Mucosa of gallbladder (tissue), 1 donor: ENCODE results near the gene HIC2. TPM values are rescaled to one million over a fixed set of nuclear protein-coding genes. Genes with fewer than 3 reads are reported as not detected.
"Not testable (repeated sequence)": the region's sequence is repeated elsewhere in the genome, so short reads cannot be mapped to it uniquely, and the experiment has no call there.

Experiments
- DNase-seq: peaks from one replicate; pipeline ENCODE4 v3.0.0-alpha.2; 2020; ENCODE audit warnings: low spot score
- total RNA-seq: library from RNA; stranded (reverse); gene quantifications from one replicate; pipeline ENCODE4 v1.2.1, GENCODE V29; 2021
- donor health status: DM: no; HTN: no; CAD: no.

The HIC2 gene, protein sequence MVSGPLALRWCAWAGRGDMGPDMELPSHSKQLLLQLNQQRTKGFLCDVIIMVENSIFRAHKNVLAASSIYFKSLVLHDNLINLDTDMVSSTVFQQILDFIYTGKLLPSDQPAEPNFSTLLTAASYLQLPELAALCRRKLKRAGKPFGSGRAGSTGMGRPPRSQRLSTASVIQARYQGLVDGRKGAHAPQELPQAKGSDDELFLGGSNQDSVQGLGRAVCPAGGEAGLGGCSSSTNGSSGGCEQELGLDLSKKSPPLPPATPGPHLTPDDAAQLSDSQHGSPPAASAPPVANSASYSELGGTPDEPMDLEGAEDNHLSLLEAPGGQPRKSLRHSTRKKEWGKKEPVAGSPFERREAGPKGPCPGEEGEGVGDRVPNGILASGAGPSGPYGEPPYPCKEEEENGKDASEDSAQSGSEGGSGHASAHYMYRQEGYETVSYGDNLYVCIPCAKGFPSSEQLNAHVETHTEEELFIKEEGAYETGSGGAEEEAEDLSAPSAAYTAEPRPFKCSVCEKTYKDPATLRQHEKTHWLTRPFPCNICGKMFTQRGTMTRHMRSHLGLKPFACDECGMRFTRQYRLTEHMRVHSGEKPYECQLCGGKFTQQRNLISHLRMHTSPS
- total RNA-seq: 4.5 TPM

DNA sequence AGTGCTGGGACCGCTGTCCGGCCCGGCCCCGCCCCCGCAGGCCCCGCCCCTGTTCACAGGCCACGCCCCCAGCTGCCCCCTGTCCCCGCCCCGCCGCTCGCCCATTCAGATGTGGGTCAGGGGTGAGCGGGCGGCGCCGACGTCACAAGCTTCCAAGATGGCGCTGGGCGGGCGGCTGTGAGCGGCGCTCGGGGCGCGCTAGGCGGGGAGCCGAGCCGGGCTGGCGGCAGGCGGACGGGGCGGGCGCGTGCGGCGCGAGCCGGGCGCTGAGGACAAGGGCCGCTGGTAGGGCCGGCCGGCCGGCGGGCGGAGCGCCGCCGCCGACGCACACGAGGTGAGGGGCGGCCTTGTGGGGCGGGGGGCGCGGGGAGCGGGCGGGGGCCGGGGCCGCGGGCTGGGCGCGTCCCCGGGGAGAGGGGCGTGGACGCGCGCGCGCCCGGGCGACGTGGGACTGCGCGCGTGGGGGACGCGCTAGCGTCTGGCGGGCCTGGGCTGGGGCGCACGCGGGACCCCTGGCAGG lies at the start of gene HIC2:
HIC2 (plus strand) TSS at position 145 of the 520 bp plus-strand sequence. CDS start 25,461 bp downstream, outside the sequence.
- DNase-seq: not testable (repeated sequence)

DNA sequence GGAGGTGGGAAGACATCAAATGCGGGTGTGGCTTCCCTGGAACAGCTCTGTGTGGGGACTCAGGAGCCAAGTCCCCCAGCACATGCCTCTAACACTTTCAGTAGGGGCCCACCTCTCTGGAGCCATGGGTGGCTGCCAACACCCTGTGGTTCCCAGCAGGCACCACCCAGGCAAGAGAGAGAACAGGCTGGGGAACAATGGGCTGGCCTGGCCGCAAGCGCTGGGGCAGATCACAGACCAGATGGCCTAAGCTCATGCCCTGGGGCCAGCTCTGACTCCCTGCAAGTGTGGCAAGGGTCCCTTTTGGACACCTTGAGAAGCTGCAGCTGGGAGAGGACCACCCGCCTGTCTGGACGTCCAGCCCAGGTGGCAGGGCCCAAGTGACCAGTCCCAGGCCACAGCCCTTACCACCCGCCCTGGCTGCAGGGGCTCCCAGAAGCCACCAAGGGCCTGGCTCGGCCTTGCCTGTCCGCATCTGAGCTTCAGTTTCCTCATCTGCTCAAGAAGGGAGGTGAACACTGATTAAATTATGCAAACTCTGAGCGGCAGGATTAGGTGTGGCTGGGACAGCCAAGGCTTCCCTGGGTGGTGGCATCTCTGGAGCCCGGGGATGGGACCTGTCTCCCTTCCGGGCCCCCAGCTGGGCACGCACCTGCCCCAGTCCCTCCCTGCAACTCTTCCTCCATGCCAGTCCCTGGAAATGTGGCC lies 48.4 kb upstream of the HIC2 start:
- DNase-seq: not testable (repeated sequence)

GRCh38 chr22:21375880-21376279 lies 41.3 kb upstream of the HIC2 start:
- DNase-seq: not testable (repeated sequence)

DNA sequence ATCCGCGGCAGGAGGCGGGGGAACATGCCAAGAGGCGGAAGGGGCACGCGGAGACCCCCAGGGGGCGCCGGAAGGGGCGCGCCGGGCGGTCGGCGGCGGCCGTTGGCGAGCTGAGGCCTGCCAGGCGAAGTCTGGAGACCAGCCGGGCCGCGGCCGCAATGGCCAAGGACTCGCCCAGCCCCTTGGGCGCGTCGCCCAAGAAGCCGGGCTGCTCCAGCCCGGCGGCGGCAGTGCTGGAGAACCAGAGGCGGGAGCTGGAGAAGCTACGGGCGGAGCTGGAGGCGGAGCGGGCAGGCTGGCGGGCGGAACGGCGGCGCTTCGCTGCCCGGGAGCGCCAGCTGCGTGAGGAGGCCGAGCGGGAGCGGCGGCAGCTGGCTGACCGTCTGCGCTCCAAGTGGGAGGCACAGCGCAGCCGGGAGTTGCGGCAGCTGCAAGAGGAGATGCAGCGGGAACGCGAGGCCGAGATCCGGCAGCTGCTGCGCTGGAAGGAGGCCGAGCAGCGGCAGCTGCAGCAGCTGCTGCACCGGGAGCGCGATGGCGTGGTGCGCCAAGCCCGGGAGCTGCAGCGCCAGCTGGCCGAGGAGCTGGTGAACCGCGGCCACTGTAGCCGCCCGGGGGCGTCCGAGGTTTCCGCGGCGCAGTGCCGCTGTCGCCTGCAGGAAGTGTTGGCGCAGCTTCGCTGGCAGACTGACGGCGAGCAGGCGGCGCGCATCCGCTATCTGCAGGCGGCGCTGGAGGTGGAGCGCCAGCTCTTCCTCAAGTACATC lies 33.3 kb upstream of the HIC2 start, which contains the start of gene RIMBP3B:
RIMBP3B (plus strand) TSS at position 51 of the 767 bp plus-strand sequence; CDS start at position 159, 108 bp downstream.
- DNase-seq: not testable (repeated sequence)

- not testable (repeated sequence) for DNase-seq
Observed at GRCh38 chr22:21384468-21385357, 32.5 kb upstream of the HIC2 start.

DNA sequence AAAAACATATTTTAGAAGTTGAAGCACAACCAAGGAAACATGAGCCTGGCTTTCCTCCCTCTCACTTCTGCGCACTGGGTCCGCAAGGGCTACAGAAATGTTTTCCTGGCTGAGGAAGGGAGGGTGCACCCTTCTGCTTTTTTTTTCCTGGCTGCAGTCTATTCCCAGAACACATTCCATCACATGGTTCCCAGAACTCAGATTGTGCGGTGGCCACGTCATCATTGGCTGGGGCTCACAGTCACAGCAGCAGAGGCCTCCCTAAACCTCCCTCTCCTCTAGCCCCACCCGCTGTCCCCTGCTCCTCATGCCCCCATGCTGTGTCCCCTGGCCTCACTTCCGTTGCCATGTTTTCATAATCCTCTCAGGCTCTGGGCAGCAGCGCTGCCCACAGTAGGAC lies 27.7 kb upstream of the HIC2 start:
- not testable (repeated sequence) for DNase-seq

GRCh38 chr22:21390013-21390412 lies 27.2 kb upstream of the HIC2 start:
- DNase-seq: not testable (repeated sequence)

DNA sequence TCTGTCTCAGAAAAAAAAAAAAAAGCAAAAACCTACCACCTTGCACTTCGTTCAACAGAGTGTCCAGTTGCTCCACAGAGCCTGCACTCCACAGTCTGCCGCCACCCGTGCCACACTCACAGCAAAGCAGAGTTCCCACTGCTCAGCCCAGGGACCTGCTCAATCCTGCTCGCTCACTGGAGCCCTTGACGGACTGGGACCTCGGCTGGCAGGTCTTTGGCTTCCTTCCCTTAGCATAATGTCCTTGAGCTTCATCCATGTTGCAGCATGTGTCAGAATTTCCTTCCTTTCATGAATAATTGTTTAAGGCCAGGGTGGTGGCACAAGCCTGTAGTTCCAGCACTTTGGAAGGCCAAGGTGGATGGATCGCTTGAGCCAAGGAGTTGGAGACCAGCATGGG lies 22.6 kb upstream of the HIC2 start:
- not testable (repeated sequence) for DNase-seq

DNA sequence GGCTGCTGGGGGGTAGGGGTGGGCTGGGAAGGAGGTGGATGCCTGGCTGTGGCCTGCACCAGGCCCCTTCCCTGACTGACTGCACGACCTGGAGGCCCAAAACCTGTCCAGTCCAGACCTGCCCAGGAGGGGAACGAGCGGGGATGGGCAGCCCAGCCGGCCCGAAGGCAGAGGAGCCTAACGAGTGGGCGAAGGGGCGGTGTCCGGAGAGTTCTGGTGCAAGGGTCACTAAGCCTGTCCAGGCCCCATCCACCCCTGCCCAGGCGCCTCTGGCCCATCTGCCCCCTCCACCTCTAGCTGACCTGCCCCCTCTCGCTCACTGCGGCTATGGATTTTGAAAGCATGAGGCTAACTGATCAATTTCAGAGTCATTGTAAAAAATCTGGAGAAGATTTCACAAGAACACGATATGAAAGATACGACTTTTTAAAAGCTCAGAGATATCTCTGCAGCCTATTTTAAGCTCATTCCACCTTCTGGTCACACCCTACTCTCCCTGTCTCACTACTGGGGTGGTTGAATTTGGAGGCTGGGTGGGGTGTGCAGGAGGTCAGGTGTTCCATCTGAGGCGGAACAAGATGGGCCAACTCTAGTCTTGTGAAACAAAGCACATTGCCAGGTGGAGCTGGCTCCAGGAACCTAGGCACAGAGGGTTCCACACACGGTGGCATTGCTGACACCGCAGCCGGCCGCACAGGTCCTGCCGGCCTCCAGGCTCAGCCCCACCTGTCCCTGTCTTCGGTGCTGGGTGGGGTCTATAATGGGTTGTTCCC lies 15.8 kb upstream of the HIC2 start:
- DNase-seq: not testable (repeated sequence)

- not testable (repeated sequence) for DNase-seq
Observed at GRCh38 chr22:21402763-21403314, 14.3 kb upstream of the HIC2 start.

DNA sequence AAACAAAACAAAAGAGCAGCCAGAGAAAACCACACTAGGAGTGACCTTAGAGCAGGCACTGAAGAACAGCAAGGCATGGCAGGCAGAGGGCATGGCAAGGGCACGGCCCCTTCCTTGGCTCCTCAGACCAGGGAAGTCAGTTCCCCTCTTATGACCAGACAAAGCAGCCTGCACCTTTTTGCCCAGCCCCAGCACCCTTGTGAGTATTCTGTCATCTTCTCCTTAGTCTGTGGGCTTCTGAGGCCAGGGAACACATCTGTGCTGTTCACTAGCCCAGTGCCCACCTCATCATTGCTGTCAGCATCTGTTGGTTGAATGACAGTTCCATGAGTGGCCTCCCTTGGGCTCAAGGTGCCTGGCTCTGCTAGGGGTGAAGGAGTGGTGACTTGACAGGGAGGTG lies 10.0 kb upstream of the HIC2 start:
- not testable (repeated sequence) for DNase-seq

DNA sequence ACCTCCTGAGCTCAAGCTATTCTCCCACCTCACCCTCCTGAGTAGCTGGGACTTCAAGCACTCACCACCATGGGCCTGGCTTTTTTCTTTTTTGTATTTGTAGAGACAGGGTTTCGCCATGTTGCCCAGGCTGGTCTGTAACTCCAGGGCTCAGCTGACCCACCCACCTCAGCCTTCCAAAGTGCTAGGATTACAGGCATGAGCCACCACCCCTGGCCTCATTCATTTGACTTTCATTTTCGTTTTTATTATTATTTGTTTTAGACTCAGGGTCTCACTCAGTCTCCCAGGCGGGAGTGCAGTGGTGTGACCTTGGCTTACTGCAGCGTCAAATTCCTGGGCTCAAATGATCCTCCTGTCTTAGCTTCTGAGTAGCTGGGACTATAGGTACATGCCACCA lies 9.4 kb upstream of the HIC2 start:
- not testable (repeated sequence) for DNase-seq

DNA sequence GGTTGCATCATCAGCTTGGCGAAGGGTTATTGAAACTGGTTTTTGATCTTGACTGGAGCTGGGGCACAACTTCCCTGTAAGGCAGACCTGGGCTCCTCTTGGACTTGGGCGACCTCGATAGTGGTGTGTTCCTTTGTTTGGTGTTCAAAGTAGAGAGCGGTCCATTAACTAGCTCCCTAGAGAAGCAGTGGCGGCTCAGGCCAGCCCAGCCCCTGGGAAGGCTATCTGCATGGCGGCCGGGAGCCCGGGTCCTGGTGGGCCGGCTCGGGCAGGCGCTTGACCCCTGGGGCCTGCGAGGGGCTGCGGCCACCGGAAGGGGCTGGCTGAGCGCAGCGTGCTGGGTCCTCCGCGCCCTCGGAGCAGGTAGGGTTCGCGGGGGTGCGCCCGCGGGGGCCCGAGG lies 796 bp upstream of the HIC2 start:
- not testable (repeated sequence) for DNase-seq

DNA sequence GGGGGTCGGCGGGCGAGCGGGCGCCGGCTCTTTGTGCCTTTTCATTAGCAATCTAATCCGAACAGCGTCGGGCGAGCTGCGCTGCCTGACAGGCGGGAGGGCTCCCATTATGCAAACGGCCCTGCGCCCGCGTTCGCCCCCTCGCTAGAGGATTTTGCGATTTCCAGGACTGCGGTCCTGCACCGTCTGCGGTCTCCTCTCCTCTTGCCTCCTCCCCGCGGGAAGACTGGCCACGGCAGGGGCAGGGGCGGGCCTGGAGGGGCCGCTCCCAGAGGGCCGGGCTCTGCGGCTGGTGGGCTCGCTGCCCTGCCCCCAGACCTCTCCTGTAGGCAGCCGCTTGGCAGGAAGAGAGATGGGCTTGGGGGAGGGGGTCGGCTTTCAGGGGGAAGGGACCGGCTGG lies 682 bp downstream of the HIC2 start:
- not testable (repeated sequence) for DNase-seq

DNA sequence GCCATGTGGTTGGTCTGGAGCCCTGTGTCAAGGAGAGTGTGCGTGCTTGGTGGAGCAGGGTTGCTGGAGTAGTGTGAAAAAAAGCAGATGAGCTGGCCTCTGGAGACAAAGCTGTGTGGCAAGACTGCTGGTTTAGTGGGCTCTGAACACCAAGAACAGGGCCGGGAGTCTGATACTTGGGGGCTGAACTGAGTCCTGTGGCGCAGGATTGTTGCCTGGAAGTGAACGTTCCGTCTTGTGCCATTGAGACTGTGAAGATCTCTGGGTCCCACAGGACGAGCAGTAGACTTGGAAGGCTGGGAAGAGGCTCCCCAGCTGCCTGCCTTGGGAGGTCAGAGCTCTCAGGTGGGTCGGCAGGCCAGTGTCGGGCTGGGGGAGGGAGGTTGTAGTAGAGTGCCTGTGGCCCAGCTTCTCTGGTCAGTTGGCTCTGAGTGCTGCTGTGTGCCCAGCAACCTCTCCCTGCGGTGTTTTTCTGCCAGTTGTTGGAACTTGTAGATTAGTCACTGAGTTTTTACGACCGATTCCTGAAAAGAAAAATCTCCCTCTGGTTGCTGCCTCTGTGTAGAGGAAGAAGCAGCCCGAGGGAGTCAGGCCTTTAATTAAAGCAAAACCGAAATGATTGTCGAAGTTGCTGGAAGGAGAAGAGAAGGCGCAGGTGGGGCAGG lies 1.9 kb downstream of the HIC2 start:
- not testable (repeated sequence) for DNase-seq

GRCh38 chr22:21420180-21420763 lies 3.1 kb downstream of the HIC2 start:
- peak; percentile 10 for DNase-seq

DNA sequence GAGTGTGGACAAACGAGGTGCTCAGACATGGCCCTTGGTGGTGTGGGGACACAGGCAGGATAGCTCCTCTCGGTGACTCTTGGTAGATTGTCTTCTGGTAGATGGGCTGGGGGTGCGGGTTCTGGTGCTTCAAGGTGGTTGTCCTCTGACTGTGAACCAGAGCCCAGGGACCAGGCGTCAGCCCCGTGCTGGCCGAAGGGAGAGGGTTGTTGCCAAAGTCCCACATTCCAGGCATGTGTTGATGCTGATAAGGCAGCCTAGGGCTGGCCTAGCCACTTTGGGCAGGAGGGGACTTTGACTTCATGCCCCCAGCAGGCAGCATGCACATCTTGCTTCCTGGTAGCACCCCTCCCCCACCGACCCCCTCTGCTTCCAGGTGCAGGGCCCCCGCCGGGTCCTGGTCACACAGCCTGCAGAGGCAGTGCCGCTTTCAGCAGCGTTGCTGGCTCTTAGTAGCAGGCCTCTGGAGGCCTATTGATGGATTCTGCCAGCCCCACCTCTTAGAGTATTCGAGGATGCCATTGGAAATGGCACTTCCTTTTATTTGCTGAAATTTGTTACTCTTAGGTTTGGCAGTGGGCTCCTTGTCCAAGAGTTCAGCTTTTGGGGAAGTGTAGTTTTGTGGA lies 7.0 kb downstream of the HIC2 start:
- not testable (repeated sequence) for DNase-seq
